Endothelial cell of umbilical vein (primary cell): ENCODE results near the gene TMEM120A. TPM values are rescaled to one million over a fixed set of nuclear protein-coding genes. Genes with fewer than 3 reads are reported as not detected.

ENCODE experiments used
- BruUV-seq: library from RNA; stranded (reverse); fragments of 400-500 nt; replicated peaks from 2 replicates; lab custom pipeline; 2021; lab: Mats Ljungman, UMichigan
- CTCF ChIA-PET: fragments of 300-600, 350-600 bp; sonication (Branson Sonifier 250); formaldehyde crosslinking; loops from one replicate; lab custom pipeline; 2021; ENCODE audit warnings: antibody characterized with exemption, inconsistent platforms; lab: Charles Lee
- POLR2A ChIA-PET: fragments of 300-600, 350-600 bp; sonication (Branson Sonifier 250); formaldehyde crosslinking; loops from one replicate; lab custom pipeline; 2021; ENCODE audit warnings: antibody characterized with exemption, inconsistent platforms; lab: Charles Lee
- DNase-seq: peaks from one replicate; pipeline ENCODE4 v3.0.0-alpha.2; 2011; ENCODE audit warnings: low read depth, low spot score
- FAIRE-seq: peaks from 2 replicates; lab custom pipeline; 2011; peaks lifted over from hg19 to GRCh38; lab: Jason Lieb, UNC
- H2AFZ ChIP-seq: 2 replicates; pipeline ENCODE4 v1.6.0; 2012; ENCODE audit warnings: low read depth, low read length, control low read depth, inconsistent platforms
- H3K27ac ChIP-seq: 2 replicates; pipeline ENCODE4 v1.5.1; 2011; ENCODE audit warnings: low read depth, mild to moderate bottlenecking, control low read depth, low read length, moderate library complexity; ENCODE audit not compliant: insufficient read depth
- H3K27me3 ChIP-seq, 2 experiments: 2 replicates each; pipeline versions ENCODE4 v1.6.0 to v1.6.1; 2011; ENCODE audit warnings: low read length in 2 of 2, mixed read lengths in 1 of 2; ENCODE audit not compliant: control insufficient read depth in 2 of 2, insufficient read depth in 2 of 2
- H3K36me3 ChIP-seq, 2 experiments: 2 replicates in 1 of 2; 3 replicates in 1 of 2; pipeline ENCODE4 v1.5.1; 2011; ENCODE audit warnings: low read length in 2 of 2, mild to moderate bottlenecking in 1 of 2, moderate library complexity in 1 of 2; ENCODE audit not compliant: control insufficient read depth in 2 of 2, insufficient read depth in 2 of 2; ENCODE audit errors: extremely low read depth in 1 of 2
- H3K4me1 ChIP-seq: 3 replicates; pipeline ENCODE4 v1.5.1; 2011; ENCODE audit warnings: mild to moderate bottlenecking, low read length; ENCODE audit not compliant: control insufficient read depth, insufficient read depth; ENCODE audit errors: extremely low read depth
- H3K4me2 ChIP-seq: 2 replicates; pipeline ENCODE4 v1.6.1; 2011; ENCODE audit warnings: low read length, control low read depth, mixed read lengths; ENCODE audit not compliant: insufficient read depth
- H3K4me3 ChIP-seq, 3 experiments: fragments of 200-600 bp in 1 of 3; sonication (generic), shearing (Covaris generic) in 1 of 3; replicated peaks in 1 of 3; 2 replicates each; pipeline ENCODE4 v1.5.1; 2011 to 2016; ENCODE audit warnings: control low read depth in 3 of 3, low read length in 3 of 3, mild to moderate bottlenecking in 2 of 3, inconsistent platforms in 1 of 3, low read depth in 1 of 3, moderate library complexity in 1 of 3; ENCODE audit not compliant: insufficient read depth in 1 of 3
- H3K79me2 ChIP-seq: 2 replicates; pipeline ENCODE4 v1.6.0; 2012; ENCODE audit warnings: low read length, inconsistent platforms; ENCODE audit not compliant: control insufficient read depth, insufficient read depth
- H3K9ac ChIP-seq: replicated peaks from 2 replicates; pipeline ENCODE3; 2011; ENCODE audit warnings: low read length, control low read depth; ENCODE audit not compliant: insufficient read depth; ENCODE audit errors: extremely low read depth
- H3K9me1 ChIP-seq: replicated peaks from 3 replicates; pipeline ENCODE4 v1.6.0; 2011; ENCODE audit warnings: mild to moderate bottlenecking, low read length; ENCODE audit not compliant: control insufficient read depth, insufficient read depth; ENCODE audit errors: extremely low read depth
- H3K9me3 ChIP-seq: replicated peaks from 2 replicates; pipeline ENCODE4 v1.5.1; 2012; ENCODE audit warnings: low read length, inconsistent platforms; ENCODE audit not compliant: control insufficient read depth, insufficient read depth
- H4K20me1 ChIP-seq: replicated peaks from 2 replicates; pipeline ENCODE3; 2011; ENCODE audit warnings: mild to moderate bottlenecking, low read length; ENCODE audit not compliant: control insufficient read depth, insufficient read depth; ENCODE audit errors: extremely low read depth
- EZH2 ChIP-seq: IDR thresholded peaks from 2 replicates; pipeline ENCODE4 v1.6.1; 2012; ENCODE audit warnings: borderline replicate concordance, low read depth, mild to moderate bottlenecking, moderate library complexity, low read length, inconsistent platforms; ENCODE audit not compliant: severe bottlenecking
- FOS ChIP-seq: IDR thresholded peaks from 2 replicates; pipeline ENCODE4 v1.6.1; 2011; ENCODE audit warnings: mild to moderate bottlenecking, low read length, moderate library complexity, borderline replicate concordance; ENCODE audit not compliant: insufficient read depth
- GATA2 ChIP-seq: IDR thresholded peaks from 2 replicates; pipeline ENCODE4 v1.7.0; 2011; ENCODE audit warnings: low read depth, mild to moderate bottlenecking, moderate library complexity, mixed read lengths, low read length; ENCODE audit not compliant: insufficient read length, insufficient read depth
- JUN ChIP-seq: IDR thresholded peaks from 2 replicates; pipeline ENCODE4 v1.6.1; 2011; ENCODE audit warnings: borderline replicate concordance, low read depth; ENCODE audit not compliant: insufficient read length, insufficient read depth
- MYC ChIP-seq: IDR thresholded peaks from one replicate; pipeline ENCODE4 v1.6.1; 2011; ENCODE audit warnings: mild to moderate bottlenecking, low read depth, low read length
- POLR2A ChIP-seq: IDR thresholded peaks from 2 replicates; pipeline ENCODE4 v1.6.1; 2012; ENCODE audit warnings: low read depth, mild to moderate bottlenecking, control low read depth, low read length
- POLR2AphosphoS5 ChIP-seq: IDR thresholded peaks from 2 replicates; pipeline ENCODE4 v1.6.1; 2012; ENCODE audit warnings: low read depth, mild to moderate bottlenecking, control low read depth, low read length, moderate library complexity; ENCODE audit not compliant: insufficient read depth
- dilution Hi-C: fragments of 300-500 bp; cut with MboI; formaldehyde crosslinking; loops from one replicate; pipeline ENCODE4 v1.15.0; 2019; ENCODE audit warnings: low sequenced_read_pairs; ENCODE audit not compliant: extremely low pct_ligation_motif_present
- intact Hi-C: fragments of 100-400 bp; cut with micrococcal nuclease; formaldehyde crosslinking; loops from one replicate; pipeline ENCODE4 v1.10.0; 2022
- polyA plus RNA-seq, 4 experiments: library from polyadenylated mRNA; depleted of rRNA in 3 of 4; stranded (reverse) in 3 of 4; unstranded in 1 of 4; fragments of >200 nt; gene quantifications; 2 replicates each; pipeline versions ENCODE4 v1.2.1 to v1.2.3, GENCODE V29; 2011 to 2012; ENCODE audit warnings: missing spikeins in 1 of 4
- total RNA-seq: library from RNA; stranded (reverse); gene quantifications from 2 replicates; pipeline ENCODE4 v1.2.3, GENCODE V29; 2021
- TF ChIP-seq, protein P1 (sequence below), 2 donors: IDR thresholded peaks; 1 replicate in 1 of 2; 2 replicates in 1 of 2; pipeline ENCODE4 v1.5.1; 2011; ENCODE audit warnings: low read length in 2 of 2, mild to moderate bottlenecking in 2 of 2, moderate library complexity in 2 of 2, control low read depth in 1 of 2, inconsistent platforms in 1 of 2, low read depth in 1 of 2; ENCODE audit not compliant: insufficient read depth in 1 of 2; ENCODE audit errors: extremely low read depth in 1 of 2
- TF ChIP-seq, protein P2 (sequence below): IDR thresholded peaks from 2 replicates; pipeline ENCODE4 v1.6.1; 2011; ENCODE audit not compliant: insufficient read depth, insufficient read length

The TMEM120A gene
- total and polyA plus RNA-seq, 2 donors (not counting 3 experiments of a cell fraction or from before 2014, with no cell fraction given): 38.6 to 133 TPM

DNA sequence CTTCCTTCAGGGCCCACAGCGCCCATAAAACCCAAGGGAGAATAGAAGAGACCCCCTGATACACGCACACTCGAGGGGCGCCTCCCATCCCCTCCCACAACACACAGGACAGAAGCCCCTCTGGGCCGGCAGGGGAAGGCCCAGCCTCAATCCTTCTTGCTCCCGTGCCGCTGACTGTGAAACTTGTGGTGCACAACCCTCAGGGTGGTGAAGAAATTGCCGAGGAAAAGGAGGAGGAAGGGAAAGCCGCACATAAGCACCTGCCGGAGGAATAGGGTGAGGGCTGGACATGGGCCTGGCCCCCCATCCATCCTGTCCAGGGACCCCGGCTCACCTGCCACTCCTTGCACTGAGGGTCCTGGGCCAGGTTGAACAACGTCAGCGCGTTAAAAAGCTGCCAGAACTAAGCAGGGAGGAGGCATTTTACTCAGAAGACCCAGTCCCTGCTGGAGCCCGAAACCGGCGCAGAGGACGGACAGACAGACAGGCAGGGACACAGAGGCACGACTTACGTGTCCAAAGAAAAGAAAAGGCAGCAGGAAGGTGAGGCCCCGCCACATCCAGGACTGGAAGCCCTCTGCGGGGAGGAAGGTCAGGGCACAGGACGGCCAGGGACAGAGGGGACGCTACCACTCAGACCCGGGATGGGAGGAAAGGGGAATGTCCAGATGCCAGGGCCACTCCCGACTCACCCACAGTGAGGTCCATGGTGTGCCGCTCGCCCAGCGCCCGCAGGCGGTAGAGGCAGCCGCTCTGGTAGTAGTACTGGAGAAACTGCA, 7.2 kb downstream of the TMEM120A start:
- no peak overlapping the region for H3K9ac ChIP-seq
- no peak overlapping the region for H3K4me2 ChIP-seq
- no peaks in the 10 kb centered on the region for H3K9me3 ChIP-seq
- DNase-seq: no peak
- H2AFZ ChIP-seq: no peak overlapping the region
- no peaks in the 10 kb centered on the region for H4K20me1 ChIP-seq
- H3K4me1 ChIP-seq: no peaks in the 10 kb centered on the region
- H3K27ac ChIP-seq: no peak overlapping the region
- TF ChIP-seq JUN: no peak
- TF ChIP-seq, protein P1, sequence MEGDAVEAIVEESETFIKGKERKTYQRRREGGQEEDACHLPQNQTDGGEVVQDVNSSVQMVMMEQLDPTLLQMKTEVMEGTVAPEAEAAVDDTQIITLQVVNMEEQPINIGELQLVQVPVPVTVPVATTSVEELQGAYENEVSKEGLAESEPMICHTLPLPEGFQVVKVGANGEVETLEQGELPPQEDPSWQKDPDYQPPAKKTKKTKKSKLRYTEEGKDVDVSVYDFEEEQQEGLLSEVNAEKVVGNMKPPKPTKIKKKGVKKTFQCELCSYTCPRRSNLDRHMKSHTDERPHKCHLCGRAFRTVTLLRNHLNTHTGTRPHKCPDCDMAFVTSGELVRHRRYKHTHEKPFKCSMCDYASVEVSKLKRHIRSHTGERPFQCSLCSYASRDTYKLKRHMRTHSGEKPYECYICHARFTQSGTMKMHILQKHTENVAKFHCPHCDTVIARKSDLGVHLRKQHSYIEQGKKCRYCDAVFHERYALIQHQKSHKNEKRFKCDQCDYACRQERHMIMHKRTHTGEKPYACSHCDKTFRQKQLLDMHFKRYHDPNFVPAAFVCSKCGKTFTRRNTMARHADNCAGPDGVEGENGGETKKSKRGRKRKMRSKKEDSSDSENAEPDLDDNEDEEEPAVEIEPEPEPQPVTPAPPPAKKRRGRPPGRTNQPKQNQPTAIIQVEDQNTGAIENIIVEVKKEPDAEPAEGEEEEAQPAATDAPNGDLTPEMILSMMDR (IDR thresholded peaks at IDR 0.05; ENCODE audit: extremely low read depth in 1 of 2, insufficient read depth in 1 of 2, low read depth in 1 of 2, low read length in 2 of 2): no peak
- no peak for TF ChIP-seq POLR2AphosphoS5
- TF ChIP-seq, protein P2, sequence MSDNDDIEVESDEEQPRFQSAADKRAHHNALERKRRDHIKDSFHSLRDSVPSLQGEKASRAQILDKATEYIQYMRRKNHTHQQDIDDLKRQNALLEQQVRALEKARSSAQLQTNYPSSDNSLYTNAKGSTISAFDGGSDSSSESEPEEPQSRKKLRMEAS: no peak
- no peak for TF ChIP-seq FOS
- TF ChIP-seq EZH2: no peak
- no peak for TF ChIP-seq POLR2A
- TF ChIP-seq MYC: no peak
- no peak for TF ChIP-seq GATA2
- CTCF ChIA-PET: interaction anchor here (1.5 kb wide), 1 partner anchor 120 kb away, joined by 3 read pairs; no protein-coding TSS in a partner anchor
- H3K36me3 ChIP-seq: peaks cover 9 to 50% of the 10 kb centered on the region in 2 experiments
- intact Hi-C loops (no loop called here), dilution Hi-C loops (no loop called here)
- no peak for FAIRE-seq
- TSS peak; percentile 28 for BruUV-seq
- H3K9me1 ChIP-seq: no peaks in the 10 kb centered on the region
- no peaks in the 10 kb centered on the region for H3K27me3 ChIP-seq
- H3K4me3 ChIP-seq: no peak overlapping the region
- POLR2A ChIA-PET: no interaction called here
- no peaks in the 10 kb centered on the region for H3K79me2 ChIP-seq
